OCI-LY3 (cell line): ENCODE data around the gene GADD45A.
"Not testable (repeated sequence)": the region's sequence is repeated elsewhere in the genome, so short reads cannot be mapped to it uniquely, and the experiment has no call there.

Source experiments
- H2AFZ ChIP-seq: fragments of 200-600, 300-600 bp; shearing (Covaris generic); 2 replicates; pipeline ENCODE4 v1.6.0; 2014; ENCODE audit warnings: antibody characterized with exemption, low read depth, low read length
- H3K27ac ChIP-seq: fragments of 200-600, 300-600 bp; sonication (generic); 2 replicates; pipeline ENCODE4 v1.5.1; 2014; ENCODE audit warnings: mild to moderate bottlenecking, low read length, moderate library complexity, mixed read lengths
- H3K27me3 ChIP-seq: fragments of 200-600, 300-600 bp; sonication (generic); 2 replicates; pipeline ENCODE4 v1.6.1; 2014; ENCODE audit warnings: low read depth, low read length, mixed read lengths
- H3K36me3 ChIP-seq: fragments of 200-600, 300-600 bp; sonication (generic); replicated peaks from 2 replicates; pipeline ENCODE3; 2014; ENCODE audit warnings: low read depth, low read length, mixed read lengths
- H3K4me1 ChIP-seq: fragments of 300-600, 200-600 bp; sonication (generic); 2 replicates; pipeline ENCODE4 v1.6.1; 2014; ENCODE audit warnings: low read length, mixed read lengths
- H3K4me2 ChIP-seq: fragments of 200-600, 300-600 bp; sonication (generic); 2 replicates; pipeline ENCODE4 v1.6.1; 2014; ENCODE audit warnings: low read length, mixed read lengths
- H3K4me3 ChIP-seq: fragments of 300-600, 200-600 bp; sonication (generic); 2 replicates; pipeline ENCODE4 v1.5.1; 2014; ENCODE audit warnings: antibody characterized with exemption, mild to moderate bottlenecking, low read length, moderate library complexity
- H3K79me2 ChIP-seq: fragments of 300-600, 200-600 bp; shearing (Covaris generic); 2 replicates; pipeline ENCODE4 v1.6.1; 2014; ENCODE audit warnings: mild to moderate bottlenecking, low read length, mixed read lengths
- H3K9ac ChIP-seq: fragments of 300-600, 200-600 bp; shearing (Covaris generic); 2 replicates; pipeline ENCODE4 v1.6.0; 2014; ENCODE audit warnings: mild to moderate bottlenecking, low read length, moderate library complexity
- H3K9me3 ChIP-seq: fragments of 200-600, 300-600 bp; shearing (Covaris generic); 2 replicates; pipeline ENCODE4 v1.6.1; 2014; ENCODE audit warnings: low read length, mixed read lengths; ENCODE audit not compliant: insufficient read depth
- H4K20me1 ChIP-seq: fragments of 200-600, 300-600 bp; sonication (generic); 2 replicates; pipeline ENCODE4 v1.6.1; 2016; ENCODE audit warnings: low read length, mixed read lengths; ENCODE audit not compliant: insufficient read depth
- EZH2phosphoT487 ChIP-seq: fragments of 200-600 bp; shearing (Covaris generic); IDR thresholded peaks from 2 replicates; pipeline ENCODE4 v1.6.1; 2018; ENCODE audit warnings: antibody characterized with exemption, mixed run types, low read depth
- TF ChIP-seq, protein P1 (sequence below): fragments of 200-600, 300-600 bp; sonication (generic); IDR thresholded peaks from 2 replicates; pipeline ENCODE4 v1.5.1; 2014; ENCODE audit warnings: antibody characterized with exemption, low read length, low read depth

GADD45A gene

DNA sequence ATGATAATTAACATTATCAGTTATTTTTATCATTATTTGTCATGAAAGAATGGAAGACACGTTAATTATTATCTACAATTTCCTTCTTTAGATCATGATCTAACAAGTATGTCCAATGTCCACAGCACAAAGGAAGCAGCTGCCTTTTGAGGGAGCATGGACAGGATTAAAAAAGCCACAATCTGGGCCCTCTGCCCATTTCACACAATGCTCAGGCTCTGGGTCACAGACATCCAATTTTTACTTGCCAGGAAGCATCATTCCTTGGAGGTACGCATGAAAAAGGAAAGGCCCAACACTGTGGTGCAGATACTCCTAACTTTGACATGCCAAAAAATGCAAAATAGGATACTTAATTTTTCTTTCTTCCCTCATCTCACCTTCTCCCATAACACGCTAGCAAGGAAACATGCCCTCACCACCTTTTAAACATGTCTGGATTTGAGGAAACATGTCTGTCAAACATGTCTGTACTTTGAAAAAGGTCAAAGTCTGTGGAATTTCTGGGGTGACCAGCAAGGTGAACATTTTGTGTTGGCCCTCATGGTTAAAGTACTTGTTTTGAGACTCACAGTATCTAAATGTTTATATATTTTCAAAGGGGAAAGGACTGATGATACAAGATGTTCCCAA is 40.0 kb downstream of the GADD45A start:
- Histone ChIP-seq H3K4me3 (no peak overlapping the region), H3K27ac (no peak overlapping the region), H3K4me2 (no peak overlapping the region), H3K79me2 (no peaks in the 10 kb centered on the region), H3K4me1 (peaks cover 11% of the 10 kb centered on the region), H4K20me1 (no peaks in the 10 kb centered on the region), H3K9me3 (no peaks in the 10 kb centered on the region), H3K9ac (no peak overlapping the region), H3K27me3 (no peaks in the 10 kb centered on the region), H3K36me3 (no peaks in the 10 kb centered on the region), H2AFZ (no peak overlapping the region)
- TF ChIP-seq EZH2phosphoT487 = no peak
- TF ChIP-seq, protein P1, sequence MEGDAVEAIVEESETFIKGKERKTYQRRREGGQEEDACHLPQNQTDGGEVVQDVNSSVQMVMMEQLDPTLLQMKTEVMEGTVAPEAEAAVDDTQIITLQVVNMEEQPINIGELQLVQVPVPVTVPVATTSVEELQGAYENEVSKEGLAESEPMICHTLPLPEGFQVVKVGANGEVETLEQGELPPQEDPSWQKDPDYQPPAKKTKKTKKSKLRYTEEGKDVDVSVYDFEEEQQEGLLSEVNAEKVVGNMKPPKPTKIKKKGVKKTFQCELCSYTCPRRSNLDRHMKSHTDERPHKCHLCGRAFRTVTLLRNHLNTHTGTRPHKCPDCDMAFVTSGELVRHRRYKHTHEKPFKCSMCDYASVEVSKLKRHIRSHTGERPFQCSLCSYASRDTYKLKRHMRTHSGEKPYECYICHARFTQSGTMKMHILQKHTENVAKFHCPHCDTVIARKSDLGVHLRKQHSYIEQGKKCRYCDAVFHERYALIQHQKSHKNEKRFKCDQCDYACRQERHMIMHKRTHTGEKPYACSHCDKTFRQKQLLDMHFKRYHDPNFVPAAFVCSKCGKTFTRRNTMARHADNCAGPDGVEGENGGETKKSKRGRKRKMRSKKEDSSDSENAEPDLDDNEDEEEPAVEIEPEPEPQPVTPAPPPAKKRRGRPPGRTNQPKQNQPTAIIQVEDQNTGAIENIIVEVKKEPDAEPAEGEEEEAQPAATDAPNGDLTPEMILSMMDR = no peak

DNA sequence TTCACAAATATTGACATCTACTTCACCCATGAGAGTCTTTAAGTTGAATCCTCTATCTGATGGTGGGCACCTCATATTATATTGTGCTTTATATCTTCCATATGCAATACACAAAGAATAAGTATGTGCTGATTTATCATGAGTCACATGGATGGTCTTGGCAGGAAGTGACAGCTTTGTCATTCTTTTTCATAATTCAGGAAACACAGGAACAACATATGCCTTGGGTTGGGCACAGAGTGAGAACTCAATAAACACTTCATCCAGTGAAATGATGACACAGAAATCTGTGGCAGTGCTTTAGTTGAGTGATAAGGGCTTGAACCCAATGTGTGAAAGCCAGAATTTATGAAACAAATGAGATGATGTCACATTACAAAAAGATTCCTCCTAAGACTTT is 41.2 kb downstream of the GADD45A start:
- Histone ChIP-seq H2AFZ (no peak overlapping the region), H3K4me2 (no peak overlapping the region), H3K36me3 (no peaks in the 10 kb centered on the region), H3K9me3 (no peaks in the 10 kb centered on the region), H4K20me1 (no peaks in the 10 kb centered on the region), H3K27ac (no peak overlapping the region), H3K79me2 (no peaks in the 10 kb centered on the region), H3K9ac (no peak overlapping the region), H3K27me3 (no peaks in the 10 kb centered on the region), H3K4me1 (peaks cover 11% of the 10 kb centered on the region), H3K4me3 (no peak overlapping the region)
- no peak for TF ChIP-seq EZH2phosphoT487
- TF ChIP-seq, protein P1 = no peak

DNA sequence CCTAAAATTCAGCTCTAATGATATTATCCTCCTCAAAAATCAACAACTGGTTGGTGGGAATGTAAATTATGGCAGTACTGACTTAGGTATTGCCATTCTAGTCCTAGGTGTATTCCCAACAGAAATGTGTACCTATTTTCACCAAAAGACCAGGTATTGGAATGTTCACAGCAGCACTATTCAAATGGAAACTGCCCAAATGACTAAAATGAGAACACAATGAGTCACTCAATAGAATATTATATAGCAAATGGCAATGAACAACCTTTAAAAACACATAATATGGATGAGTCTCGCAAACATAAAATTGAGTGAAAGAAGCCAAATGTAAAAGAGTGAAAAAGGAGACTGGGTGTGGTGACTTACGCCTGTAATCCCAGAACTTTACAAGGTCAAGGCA is 44.9 kb downstream of the GADD45A start:
- Histone ChIP-seq H2AFZ (no peak overlapping the region), H4K20me1 (no peaks in the 10 kb centered on the region), H3K4me3 (no peak overlapping the region), H3K4me1 (peaks cover 9% of the 10 kb centered on the region; the same call in 1 of the 2 replicates), H3K27me3 (no peaks in the 10 kb centered on the region), H3K36me3 (no peaks in the 10 kb centered on the region), H3K9ac (no peak overlapping the region), H3K27ac (no peak overlapping the region), H3K79me2 (no peaks in the 10 kb centered on the region), H3K9me3 (no peaks in the 10 kb centered on the region), H3K4me2 (no peak overlapping the region)
- TF ChIP-seq EZH2phosphoT487 = no peak
- TF ChIP-seq, protein P1 = no peak

DNA sequence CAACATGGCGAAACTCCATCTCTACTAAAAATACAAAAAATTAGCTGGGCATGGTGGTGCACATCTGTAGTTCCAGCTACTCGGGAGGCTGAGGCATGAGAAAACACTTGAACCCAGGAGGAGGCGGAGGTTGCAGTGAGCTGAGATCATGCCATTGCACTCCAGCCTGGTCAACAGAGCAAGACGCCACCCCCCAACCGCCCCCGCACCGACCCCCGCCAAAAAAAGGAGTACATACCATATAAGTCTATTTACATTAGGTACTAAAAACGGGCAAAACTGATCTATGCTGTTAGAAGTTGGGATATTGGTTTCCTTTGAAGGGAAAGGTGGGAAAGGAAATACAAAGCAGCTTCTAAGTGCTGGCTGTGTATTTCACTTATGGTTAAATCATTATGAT is 45.3 kb downstream of the GADD45A start:
- not testable (repeated sequence) for H3K27me3 ChIP-seq, H3K9me3 ChIP-seq, H3K27ac ChIP-seq, H3K4me1 ChIP-seq, H3K4me3 ChIP-seq, H3K79me2 ChIP-seq, H3K4me2 ChIP-seq, H4K20me1 ChIP-seq, H3K36me3 ChIP-seq, H3K9ac ChIP-seq, H2AFZ ChIP-seq
